Islet precursor cell (in vitro differentiated cells): Measurements from ENCODE around the gene NOTUM.

Source experiments
- DNase-seq: peaks from one replicate; pipeline ENCODE4 v3.0.0-alpha.2; 2018

Gene NOTUM

DNA sequence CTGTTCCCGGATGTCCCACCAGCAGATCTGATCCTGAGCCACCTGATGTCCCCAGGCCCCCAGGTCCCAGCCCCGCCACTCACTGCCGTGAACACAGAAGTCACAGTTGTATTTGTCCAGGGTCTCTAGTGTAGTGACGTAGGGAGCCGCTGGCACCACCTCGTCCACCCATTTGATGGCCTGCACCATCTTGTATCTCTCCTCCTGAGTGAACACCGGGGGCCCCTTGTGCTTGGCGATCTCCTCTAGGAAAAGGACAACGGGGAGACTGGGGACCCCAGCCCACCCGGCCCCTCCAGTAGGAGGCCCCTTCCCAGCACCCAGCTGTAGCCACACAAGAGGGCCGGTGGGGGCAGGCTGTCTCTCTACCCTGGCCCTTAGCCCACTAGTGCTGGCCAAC lies 52.2 kb downstream of the NOTUM start:
- DNase-seq, result no peak

DNA sequence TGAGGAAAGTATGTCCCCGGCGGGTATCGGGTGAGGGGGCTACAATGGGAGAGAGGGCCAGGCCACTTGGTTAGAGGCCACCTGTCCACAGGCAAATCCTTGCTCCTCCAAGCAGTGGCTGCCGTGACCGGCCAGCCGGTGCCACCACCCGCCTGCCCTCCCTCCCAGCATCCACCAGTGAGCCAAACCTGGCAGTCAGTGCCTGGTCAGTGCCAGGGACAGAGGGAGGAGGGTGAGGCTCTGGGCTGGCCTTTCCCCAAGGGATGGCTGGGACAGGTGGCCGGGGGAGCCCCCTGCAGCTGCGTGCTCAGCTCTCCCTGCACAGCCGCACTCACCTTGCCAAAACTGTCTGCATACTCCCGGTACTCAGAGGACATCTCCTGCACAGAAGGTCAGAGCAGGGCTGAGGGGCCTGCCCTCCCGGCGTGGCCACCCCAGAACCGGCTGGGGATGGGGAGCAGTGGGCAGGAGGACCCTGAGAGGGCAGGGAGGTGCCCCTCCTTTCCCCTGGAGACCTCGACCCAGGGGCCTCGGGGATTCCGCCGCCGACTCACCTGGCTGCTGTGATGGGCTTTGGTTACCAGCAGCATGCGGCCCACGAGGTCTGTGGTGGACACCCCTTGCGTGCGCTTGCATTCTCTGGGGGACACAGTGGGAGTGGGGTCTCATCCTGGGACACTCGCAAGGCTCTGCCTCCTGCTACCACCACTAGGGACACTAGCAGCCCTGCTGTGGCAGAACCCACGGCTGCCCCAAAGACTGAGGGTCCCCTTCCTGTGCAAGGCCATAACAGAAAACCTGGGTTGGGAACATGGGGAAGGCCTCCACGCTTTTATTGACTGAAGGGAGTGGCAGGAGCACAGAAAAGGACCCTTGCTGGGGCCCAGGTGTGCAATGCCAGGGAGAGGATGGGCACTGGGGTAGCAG lies 53.5 kb downstream of the NOTUM start:
- no peak for DNase-seq

DNA sequence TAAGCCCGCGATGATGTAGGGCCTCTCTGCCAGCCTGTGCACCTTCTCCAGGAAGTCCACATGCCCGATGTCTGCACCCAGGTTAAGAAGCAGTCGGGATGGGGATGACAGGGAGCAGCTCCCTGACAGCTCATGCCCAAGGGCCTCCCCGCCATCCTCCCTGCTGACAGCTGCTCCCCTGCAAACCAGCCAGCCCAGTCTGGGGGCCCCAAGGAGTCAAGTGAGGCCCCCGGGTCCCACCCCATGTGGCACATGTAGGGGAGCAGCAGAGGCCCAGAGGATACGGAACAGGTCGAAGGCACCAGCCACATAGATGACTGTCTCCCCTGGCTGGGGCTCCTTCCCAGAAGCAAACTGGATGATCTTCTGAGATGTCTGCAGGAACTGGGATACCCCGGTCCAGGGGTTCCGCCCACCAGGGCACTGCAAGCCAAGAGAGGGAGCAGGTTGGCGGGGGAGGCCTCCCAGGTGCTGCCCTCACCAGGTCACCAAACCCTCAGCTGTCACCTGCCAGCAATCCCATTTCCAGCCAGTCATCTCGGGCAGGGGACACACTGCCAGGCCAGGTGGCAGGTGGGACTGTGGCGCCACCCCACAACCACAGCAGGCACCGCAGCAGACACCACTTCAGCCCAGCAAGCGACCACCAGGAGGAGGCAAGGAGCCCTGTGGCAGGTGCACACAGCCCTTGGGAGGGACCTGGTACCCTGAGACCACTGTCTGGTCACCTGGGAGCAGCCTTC lies 54.3 kb downstream of the NOTUM start:
- DNase-seq, result no peak

DNA sequence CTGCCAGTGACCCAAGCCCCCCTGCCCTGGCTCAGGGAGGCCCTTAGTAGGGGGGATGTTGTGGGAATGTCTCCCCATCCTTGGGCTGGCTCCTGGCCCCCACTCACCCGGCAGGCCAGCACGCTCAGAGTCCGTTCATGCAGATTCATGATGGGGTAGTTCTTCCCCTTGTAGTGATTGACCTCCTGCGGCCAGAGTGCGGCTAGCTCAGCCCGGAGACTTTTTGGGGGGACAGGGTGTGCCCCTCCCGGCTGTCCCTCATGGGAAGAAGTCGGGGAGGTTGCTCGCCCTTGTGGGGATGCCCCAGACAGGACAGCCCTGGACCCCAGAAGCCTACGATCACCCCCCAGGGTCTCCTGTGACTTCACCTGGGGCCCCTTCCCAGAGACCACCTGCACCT lies 55.0 kb downstream of the NOTUM start:
- no peak for DNase-seq

DNA sequence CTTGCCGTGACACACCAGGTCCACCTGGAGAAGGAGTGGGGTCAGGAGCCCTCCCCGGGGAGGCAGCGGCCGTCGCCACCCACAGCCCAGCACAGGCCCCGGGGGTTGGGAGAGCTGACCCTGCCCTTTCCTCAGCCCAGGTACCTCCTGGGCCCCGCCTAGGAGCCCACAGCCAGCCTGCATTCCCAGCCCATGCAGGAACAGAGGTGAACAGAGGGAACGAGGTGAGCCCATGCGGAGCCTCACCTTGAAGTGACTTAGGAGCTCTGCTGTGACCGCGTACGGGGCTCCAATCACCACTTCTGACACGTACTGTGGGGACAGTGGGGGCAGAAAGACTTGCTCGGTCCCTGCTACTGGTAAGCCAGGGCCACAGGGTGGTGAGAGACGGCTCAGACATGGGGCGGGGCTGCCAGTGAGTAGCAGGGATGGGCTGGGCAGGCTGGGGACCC lies 55.5 kb downstream of the NOTUM start:
- no peak for DNase-seq

DNA sequence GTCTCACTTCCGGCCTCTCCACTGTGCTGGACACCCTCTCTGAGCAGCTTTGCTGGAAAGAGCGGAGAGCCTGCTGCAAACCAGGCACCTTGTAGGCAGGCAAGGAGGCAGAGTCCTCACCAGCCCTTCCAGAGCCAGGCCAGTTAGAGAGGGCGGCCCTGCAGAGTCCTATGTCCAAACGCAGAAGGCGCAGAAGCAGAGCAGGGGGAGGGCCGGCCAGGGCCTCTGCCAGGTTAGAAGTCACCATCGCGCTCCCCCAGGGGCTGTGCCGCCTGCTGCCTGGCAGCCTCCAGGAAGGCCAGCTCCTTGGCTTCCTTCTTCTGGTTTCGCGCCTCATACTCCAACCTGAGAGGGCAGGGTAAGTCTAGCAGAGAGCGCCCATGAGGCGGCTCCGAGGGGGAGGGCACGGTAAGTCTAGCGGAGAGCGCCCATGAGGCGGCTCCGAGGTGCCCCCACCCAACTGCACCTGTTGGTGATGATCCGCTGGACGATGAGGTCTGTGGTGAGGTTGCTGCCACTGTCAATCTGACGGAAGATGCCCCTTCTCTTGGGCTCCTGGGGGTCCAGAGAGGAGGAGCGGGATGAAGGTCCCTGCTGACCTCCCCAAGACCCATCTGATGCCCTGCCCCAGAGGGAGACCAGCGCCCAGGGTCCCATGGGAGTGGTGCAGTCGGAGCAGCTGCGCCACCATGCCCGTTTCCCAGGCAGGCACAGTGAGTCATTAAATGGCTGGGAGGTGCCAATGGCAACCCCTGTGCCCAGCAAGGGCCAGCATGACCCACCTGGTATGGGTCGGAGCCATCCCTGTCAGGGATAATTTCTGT lies 56.2 kb downstream of the NOTUM start:
- no peak for DNase-seq

DNA sequence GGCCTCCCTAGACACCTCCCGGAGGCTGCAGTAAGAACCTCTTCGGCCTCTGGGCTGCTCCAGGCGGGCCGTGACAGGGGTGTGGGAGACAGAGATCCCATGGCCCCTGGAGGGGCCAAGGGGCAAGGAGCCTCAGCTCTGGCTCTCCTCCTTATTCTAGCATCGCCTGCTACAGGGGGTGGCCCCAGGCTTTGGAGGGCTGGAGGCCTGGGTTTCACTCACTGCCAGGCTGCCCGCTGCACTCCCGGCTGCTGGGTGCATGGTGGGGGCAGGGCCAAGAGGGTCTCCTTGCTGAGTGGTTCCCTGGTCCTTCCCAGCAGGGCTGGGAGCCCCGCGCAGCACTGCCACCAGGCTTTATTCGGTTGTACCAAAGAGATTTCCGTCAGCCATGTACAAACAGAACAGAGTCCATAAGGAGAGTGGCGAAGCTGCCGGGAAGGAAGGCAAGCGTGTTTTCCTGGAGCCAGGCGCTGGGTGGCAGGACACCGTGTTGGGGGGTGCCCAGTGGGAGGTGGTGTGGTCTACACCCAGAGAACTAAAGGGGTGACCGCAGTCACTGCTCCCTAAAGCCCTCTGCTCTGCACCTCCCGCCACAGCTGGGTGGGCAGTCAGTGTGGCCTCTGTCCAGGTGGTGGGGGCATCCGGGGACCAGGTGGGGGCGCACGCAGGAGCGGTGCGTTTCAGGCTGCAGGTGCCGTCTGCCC lies 56.9 kb downstream of the NOTUM start:
- DNase-seq, result no peak

DNA sequence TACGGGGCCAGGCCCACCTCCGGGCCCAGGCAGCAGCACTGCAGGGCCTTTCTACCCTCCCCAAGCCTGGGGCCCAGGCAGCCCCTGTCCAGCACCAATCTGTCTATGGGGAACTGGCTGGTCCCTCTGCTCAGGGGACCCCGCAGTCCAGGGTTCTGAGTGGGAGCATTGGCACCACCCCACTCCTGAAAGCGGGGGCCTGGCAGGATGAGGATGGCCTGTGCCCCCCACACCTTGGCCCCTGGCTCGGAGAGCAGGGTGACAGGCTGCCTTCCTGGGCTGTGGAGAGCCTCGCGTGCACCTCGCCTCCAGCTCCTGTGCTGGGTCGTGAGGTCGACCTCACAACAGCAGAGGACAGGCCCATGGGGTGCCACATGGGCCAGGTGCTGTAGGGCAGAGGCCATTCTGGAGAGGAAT lies 57.6 kb downstream of the NOTUM start:
- DNase-seq, result no peak

DNA sequence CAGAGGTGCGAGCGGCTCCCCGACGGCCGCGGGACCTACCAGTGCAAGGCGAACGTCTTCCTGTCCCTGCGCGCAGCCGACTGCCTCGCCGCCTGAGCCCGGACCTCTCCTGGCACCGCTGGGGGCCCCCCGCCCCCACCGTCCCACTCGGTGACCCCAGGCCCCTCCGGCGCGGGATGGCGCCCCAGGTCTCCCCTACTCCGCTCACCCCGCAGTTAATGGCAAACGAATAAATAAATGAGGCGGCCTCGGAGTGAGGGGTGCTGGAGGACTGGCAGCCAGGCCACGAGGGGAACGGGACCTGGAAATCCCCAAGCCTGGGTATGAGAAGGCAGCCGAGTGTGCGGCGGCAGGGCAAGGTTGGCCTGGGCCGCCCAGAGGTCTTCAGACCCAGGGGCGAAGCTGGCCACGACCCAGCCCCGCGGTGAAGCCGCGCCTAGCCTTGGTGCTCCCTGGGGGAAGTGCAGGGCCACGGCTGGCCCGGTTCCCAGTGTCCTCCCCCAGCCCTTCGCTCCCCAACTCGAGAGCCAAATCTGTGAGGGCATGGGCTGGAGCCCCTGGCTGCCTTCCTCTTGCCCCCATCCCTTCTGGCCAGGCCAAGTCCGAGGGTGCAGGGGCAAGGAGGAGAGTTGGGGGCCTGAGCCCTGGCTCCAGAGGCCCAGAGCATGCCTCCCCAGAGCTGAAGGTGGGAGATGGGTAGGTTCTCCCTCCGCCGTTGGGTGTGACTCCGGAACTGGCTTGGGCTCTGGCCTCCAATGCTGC lies 58.2 kb downstream of the NOTUM start:
- DNase-seq, result no peak
